ENCODE measurements around the gene ADAMTS18.
A peak's percentile ranks its signal among the peaks of the same experiment; 100 is the strongest.
"Not testable (repeated sequence)": the region's sequence is repeated elsewhere in the genome, so short reads cannot be mapped to it uniquely, and the experiment has no call there.

ADAMTS18 gene

GRCh38 chr16:77434530-77435271 lies at the start of gene ADAMTS18:
TSS of gene ADAMTS18 (minus strand) at chr16:77435034. CDS start at chr16:77434695, 339 bp downstream.
- DNase-seq (ENCODE audit: low spot score): no peak

- DNase-seq (ENCODE audit: low spot score): no peak
These were observed 46.0 kb upstream of the ADAMTS18 start for GRCh38 chr16:77480681-77481315.

- DNase-seq (ENCODE audit: low spot score): no peak
These were observed 37.4 kb upstream of the ADAMTS18 start for GRCh38 chr16:77472262-77472661.

- DNase-seq (ENCODE audit: low spot score): no peak
These were observed 36.0 kb upstream of the ADAMTS18 start for GRCh38 chr16:77470851-77471250.

- DNase-seq (ENCODE audit: low spot score): no peak
These were observed 34.8 kb upstream of the ADAMTS18 start for GRCh38 chr16:77469634-77470033.

- no peak for DNase-seq (ENCODE audit: low spot score)
These were observed 34.0 kb upstream of the ADAMTS18 start for GRCh38 chr16:77468831-77469230.

GRCh38 chr16:77467821-77468335 lies 33.0 kb upstream of the ADAMTS18 start:
- DNase-seq (ENCODE audit: low spot score): no peak

GRCh38 chr16:77463659-77464058 lies 28.8 kb upstream of the ADAMTS18 start:
- DNase-seq (ENCODE audit: low spot score): not testable (repeated sequence)

- DNase-seq (ENCODE audit: low spot score): no peak
These were observed 28.1 kb upstream of the ADAMTS18 start for GRCh38 chr16:77462894-77463293.

- DNase-seq (ENCODE audit: low spot score): no peak
These were observed 24.9 kb upstream of the ADAMTS18 start for GRCh38 chr16:77459534-77460254.

- DNase-seq (ENCODE audit: low spot score): peak; percentile 11
These were observed 22.2 kb upstream of the ADAMTS18 start for GRCh38 chr16:77457046-77457445.

GRCh38 chr16:77452243-77452642 lies 17.4 kb upstream of the ADAMTS18 start:
- DNase-seq (ENCODE audit: low spot score): no peak

GRCh38 chr16:77450790-77451487 lies 16.1 kb upstream of the ADAMTS18 start:
- DNase-seq (ENCODE audit: low spot score): no peak

GRCh38 chr16:77449208-77449607 lies 14.4 kb upstream of the ADAMTS18 start:
- no peak for DNase-seq (ENCODE audit: low spot score)

- DNase-seq (ENCODE audit: low spot score): peak; percentile 6
These were observed 10.5 kb upstream of the ADAMTS18 start for GRCh38 chr16:77445324-77445723.

- DNase-seq (ENCODE audit: low spot score): no peak
These were observed 9.3 kb upstream of the ADAMTS18 start for GRCh38 chr16:77444147-77444460.

GRCh38 chr16:77443357-77444146 lies 8.7 kb upstream of the ADAMTS18 start:
- DNase-seq (ENCODE audit: low spot score): no peak

- no peak for DNase-seq (ENCODE audit: low spot score)
These were observed 7.2 kb upstream of the ADAMTS18 start for GRCh38 chr16:77442078-77442477.

GRCh38 chr16:77439106-77439505 lies 4.3 kb upstream of the ADAMTS18 start:
- DNase-seq (ENCODE audit: low spot score): no peak

- DNase-seq (ENCODE audit: low spot score): peak; percentile 30
These were observed 3.0 kb upstream of the ADAMTS18 start for GRCh38 chr16:77437859-77438258.

- DNase-seq (ENCODE audit: low spot score): no peak
These were observed 512 bp upstream of the ADAMTS18 start for GRCh38 chr16:77435272-77435820.
